ENCODE data around the gene SSTR1.

DNA sequence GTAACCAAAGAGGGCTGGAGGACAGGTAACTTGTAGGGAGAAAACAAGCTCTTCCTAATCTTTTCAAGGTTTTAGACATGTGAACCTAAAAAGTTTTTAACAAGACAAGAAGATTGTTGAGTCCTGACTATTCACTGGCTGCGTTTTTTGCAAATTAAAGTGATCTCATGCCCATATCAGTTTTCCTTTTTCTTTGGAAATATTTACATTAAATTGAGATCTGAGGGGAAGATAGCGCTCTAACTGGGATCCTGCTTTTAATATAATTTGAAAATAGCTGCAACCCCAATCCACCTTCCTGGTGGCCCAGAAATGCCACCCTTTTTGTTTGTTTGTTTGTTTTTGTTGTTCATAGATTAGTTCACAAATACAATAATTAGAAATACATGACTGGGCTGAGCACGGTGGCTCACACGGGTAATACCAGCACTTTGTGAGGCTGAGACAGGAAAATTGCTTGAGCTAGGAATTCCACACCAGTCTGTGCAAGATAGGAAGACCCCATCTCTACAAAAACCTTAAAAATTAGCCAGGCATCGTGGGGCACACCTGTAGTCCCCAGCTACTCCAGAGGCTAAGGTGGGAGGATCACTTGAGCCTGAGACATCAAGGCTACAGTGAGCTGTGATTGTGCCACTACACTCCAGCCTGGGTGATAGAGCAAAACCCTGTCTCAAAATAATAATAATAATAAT, 2.4 kb upstream of the SSTR1 start:
- TF ChIP-seq, protein P1, sequence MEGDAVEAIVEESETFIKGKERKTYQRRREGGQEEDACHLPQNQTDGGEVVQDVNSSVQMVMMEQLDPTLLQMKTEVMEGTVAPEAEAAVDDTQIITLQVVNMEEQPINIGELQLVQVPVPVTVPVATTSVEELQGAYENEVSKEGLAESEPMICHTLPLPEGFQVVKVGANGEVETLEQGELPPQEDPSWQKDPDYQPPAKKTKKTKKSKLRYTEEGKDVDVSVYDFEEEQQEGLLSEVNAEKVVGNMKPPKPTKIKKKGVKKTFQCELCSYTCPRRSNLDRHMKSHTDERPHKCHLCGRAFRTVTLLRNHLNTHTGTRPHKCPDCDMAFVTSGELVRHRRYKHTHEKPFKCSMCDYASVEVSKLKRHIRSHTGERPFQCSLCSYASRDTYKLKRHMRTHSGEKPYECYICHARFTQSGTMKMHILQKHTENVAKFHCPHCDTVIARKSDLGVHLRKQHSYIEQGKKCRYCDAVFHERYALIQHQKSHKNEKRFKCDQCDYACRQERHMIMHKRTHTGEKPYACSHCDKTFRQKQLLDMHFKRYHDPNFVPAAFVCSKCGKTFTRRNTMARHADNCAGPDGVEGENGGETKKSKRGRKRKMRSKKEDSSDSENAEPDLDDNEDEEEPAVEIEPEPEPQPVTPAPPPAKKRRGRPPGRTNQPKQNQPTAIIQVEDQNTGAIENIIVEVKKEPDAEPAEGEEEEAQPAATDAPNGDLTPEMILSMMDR (IDR thresholded peaks at IDR 0.05; ENCODE audit: low read depth, low read length, poor library complexity, severe bottlenecking): no peak
- no peak for TF ChIP-seq EZH2phosphoT487 (IDR thresholded peaks at IDR 0.05; ENCODE audit: borderline replicate concordance, low read length)
